HG02610 (cell line): ENCODE data around the gene SORCS2.

Source experiments
- ATAC-seq: cut with Tn5 transposase; IDR thresholded peaks from one replicate; pipeline ENCODE4 v1.9.1; 2021; ENCODE audit warnings: mild to moderate bottlenecking, moderate library complexity; ENCODE audit not compliant: unreplicated experiment

SORCS2 gene

DNA sequence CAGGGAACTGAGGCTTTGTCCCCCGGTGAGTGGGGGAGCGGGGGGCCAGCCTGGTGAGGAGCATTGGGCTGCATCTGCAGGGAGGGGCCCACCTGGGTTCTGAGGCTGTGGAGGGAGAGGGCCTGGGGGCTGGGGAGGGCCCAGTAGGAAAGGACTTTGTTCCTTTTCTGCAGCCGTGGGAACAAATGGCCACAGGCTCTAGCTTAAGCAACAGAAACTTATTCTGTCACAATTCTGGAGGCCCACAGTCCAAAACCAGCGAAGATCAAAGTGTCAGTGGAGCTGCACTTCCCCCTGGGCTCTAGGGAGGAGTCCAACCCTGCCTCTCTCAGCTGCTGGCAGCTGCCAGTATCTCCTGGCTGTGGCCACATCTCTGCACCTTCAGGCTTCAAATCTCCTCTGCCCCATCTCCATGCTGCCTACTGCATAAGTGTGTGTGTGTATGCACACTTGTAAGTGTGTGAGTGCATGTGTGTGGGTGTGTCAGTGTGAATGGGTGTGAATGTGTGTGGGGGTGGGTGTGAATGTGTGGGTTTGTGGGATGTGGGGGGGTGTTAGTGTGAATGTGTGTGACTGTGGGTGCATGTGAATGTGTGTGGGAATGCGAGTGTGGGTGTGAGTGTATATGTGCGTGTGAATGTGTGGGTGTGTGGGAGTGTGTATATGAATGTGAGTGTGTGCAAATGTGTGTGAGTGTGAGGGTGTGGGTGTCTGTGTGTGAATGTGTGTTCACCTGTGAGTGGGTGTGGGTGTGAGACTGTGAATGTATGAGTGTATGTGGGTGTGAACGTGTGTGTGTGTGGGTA is 446.8 kb downstream of the SORCS2 start:
- no peak for ATAC-seq

DNA sequence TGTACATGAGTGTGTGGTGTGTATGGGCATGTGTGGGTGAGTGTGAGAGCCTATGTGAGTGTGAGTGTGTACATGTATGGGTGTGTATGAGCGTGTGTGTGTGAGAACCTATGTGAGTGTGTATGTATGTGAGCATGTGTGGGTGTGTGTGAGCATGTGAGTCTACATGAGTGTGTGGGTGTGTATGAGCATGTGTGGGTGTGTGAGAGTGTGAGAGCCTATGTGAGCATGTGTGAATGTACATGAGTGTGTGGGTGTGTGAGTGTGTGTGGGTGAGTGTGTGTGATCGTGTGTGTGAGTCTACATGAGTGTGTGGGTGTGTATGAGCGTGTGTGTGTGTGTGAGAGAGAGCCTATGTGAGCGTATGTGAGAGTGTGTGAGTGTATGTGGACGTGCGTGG is 447.8 kb downstream of the SORCS2 start:
- ATAC-seq: no peak

DNA sequence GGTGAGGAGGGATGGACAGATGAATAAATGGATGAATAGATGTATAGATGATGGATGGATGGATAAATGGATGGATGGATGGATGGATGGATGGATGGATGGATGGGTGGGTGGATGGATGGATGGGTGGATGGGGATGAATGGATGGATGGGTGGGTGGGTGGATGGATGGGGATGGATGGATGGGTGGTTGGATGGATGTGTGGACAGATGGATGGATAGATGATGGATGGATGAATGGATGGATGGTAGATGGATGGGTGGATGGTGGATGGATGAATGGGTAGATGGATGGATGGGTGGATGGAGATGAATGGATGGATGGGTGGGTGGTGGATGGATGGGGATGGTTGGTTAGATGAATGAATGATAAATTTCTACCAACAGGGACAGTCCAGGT is 449.4 kb downstream of the SORCS2 start:
- no peak for ATAC-seq

DNA sequence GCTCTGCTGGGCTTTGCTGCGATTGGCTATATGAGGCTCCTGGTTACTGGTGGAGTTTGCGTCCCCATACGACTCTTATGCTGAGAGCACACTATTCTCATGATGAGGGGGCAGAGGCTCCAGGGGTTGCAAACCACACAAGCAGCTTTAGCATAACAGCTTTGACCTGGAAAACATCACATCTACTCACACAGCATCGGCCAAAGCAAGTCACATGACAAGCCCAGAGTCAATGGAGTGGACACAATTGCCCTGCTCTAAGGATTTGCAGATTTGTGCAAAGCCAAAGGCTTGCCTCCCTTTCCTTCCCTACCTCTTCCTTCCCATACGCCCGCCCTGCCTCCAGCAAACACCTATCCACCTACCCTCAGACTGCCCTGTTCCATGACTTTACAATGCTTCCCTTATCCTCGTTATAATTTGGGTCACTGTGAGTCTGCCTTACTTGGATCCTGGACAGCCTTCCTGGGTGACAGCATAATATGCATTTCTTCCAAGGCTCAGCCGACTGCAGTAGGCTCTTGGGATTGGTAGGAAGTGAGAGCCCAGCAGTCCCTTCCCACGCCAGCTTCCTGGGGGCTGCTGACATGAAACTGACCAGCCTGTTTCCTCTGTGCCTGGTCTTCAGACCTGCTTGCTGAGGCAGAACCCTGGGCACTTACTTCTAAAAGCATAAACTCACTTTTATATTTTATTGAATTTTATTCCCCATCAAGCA is 450.6 kb downstream of the SORCS2 start:
- ATAC-seq: no peak

DNA sequence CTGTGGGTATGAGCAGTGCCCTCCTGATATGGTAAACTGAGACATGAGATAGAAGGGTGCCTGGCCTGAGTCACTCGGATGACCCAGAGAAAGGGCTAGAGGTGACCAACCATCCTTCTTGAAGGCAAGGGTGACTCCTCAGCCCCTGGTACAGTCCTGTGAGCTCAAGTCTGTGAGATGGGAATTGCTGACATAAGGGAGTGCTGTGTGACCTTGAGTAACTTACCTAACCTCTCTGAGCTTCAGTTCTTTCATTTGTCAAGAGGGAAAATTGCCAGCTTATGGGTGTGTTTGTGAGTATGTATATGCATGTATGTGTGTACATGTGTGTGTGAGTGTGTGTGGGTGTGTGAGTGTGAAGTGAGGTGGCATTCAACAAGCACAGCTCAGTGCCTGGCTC is 452.8 kb downstream of the SORCS2 start:
- ATAC-seq: no peak

DNA sequence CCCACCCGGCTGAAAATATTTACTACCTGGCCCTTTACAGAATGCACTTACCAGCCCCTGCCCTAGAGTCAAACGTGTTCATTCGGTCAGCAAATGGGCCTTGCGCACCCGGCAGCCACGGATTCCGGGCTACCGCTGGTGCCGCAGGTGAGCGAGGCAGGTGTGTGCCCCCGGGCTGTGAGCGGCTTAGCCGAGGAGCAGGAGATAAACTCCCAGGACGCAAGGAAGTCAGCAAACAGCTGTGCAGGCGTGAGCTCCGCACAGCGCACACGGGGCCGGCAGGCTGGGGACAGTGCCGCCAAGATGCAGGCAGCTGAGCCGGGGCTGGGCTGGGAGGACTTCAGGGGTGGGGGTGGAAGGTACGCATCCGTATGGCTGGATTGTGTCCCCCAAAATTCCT is 453.6 kb downstream of the SORCS2 start:
- ATAC-seq: no peak

DNA sequence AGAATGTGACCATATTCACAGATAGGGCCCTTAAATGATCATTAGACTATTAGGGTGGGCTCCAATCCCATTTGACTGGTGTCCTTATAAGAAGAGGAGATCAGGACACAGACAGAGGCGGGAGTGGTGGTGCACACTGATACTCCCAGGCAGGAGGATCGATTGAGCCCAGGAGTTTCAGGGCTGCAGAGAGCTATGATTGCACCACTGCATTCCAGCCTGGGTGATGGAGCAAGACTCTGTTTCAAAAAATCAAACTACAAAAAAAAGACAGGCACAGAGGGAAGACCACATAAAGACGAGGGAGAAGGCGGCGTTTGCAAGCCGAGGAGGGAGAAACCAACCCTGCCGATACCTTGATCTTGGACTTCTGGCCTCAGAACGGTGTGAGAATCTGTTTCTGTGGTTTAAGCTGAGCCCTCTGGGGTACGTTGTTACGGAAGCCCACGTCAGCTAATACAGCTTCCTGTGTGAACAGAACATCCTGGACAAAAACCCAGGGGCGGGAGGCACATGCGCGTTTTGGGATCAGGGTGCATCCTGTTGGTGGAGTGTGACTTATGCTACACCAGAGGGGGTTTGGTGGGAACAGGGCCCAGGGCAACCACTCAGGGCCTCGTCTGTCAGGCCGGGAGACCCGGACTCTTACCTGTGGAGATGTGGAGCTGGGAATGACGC is 454.2 kb downstream of the SORCS2 start:
- ATAC-seq: no peak

DNA sequence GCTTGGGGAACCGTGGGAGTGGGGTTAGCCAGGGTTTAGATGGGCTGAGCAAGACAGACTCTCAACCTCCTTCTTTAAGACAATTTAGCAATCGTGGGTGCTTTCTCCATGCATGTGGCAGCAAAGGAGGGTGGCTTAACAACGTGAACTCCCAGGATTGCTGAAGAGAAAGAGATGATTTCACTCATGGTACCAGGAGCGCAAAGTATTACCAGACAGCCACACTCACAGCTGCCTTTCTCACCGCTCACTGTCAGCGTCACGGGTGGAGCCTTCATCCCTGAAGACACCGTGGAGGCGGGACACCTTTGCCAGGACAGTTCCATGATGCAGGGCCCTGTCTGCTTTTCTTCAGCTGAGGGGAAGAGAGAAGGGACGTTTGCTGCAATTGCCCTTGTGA is 454.8 kb downstream of the SORCS2 start:
- no peak for ATAC-seq

DNA sequence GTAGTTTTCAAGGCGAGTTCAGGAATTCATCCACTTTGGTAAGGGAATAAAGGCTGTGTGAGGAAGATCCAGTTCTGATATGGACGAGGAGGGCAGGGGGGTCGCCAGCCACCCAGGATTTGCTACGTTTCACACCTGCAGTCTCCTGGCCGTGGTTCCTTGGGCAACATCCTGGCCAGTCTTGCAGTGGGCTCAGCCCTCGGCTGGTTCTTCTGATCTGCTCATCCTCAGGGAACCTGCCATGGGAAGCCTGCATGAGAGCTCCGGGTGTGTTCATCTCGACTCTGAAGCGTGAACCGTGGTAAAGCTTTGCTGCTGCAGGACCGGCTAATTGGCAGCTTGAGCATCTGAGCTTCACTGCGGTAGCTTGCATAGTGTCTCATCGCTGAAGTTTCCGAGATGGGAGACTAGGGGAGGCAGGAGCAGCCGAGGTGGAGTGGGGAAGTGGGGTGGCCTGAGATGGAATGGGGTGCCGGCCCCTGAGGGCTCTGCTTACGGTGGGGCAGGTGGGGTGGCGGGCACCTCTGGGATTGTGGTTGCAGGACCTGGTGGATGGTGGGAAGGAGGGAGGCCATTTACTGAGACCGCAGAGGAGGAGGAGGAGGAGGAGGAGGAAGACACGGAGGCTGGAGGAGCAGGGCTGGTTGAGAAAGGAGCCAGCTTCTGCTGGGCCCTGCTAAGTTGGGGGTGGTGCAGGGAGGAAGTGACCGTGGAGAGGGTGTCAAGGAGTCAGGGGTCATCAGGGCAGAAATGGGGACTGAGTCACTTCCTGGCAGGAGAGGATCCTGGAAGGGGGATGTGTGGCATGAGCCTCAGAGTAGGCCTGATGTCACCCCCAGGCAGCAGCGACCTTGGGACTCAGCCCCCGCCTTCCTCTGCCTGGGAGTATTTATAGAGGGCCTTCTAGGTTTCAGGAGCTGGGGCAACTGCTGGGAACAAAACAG is 455.5 kb downstream of the SORCS2 start:
- ATAC-seq: no peak

DNA sequence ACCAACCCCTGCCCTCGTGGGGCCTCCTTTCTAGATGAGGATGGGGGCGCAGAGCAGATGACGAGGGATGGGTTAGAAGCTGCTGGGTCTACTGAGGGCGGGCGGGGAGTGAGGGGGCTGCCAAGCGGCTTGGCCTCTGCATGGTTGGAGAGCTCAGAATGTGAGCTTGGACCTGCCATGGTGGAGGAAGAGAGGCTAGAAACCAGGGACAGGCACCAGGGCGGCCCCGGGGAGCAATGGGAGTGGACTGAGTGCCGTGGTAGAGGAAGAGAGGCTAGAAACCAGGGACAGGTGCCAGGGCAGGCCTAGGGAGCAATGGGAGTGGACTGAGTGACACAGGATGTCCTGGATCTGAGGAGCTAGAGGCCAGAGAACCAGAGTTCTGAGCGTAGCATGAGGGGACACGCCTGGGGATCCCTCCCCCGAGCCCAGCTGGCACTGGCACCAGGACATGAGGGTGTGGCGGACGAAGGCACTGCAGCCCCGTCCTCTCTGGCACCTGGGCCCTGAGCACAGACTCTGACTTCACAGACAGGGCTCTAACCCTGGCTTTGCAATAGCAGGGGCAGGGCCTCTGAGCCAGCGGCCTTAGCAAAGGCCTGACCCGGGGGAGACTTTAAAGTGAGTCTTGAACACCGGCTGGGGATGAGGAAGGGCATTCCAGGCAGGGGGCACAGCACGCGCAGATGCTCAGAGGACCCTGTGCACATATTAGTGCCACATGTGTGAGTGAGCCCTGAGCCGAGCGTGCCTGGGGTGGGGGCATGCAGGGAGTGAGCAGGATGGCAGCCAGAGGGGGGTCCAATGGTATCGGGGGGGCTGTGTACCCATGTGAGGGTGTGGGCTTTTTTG is 456.4 kb downstream of the SORCS2 start:
- no peak for ATAC-seq

DNA sequence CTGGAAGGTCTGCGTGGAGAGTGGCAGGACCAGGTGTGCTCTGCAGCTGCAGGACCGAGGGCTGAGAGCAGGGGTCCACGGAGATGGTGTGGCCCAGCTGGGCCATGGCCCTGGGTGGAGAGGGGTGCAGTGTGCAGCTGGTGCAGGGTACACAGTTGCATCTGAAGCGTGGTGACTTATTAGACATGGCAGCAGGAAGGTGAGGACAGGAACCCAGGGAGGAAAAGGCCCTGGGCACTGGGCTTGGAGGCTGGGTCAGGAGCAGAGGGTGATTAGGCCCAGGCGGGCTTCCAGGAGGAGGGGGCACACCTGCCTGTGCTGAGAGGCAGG is 457.0 kb downstream of the SORCS2 start:
- ATAC-seq: no peak

DNA sequence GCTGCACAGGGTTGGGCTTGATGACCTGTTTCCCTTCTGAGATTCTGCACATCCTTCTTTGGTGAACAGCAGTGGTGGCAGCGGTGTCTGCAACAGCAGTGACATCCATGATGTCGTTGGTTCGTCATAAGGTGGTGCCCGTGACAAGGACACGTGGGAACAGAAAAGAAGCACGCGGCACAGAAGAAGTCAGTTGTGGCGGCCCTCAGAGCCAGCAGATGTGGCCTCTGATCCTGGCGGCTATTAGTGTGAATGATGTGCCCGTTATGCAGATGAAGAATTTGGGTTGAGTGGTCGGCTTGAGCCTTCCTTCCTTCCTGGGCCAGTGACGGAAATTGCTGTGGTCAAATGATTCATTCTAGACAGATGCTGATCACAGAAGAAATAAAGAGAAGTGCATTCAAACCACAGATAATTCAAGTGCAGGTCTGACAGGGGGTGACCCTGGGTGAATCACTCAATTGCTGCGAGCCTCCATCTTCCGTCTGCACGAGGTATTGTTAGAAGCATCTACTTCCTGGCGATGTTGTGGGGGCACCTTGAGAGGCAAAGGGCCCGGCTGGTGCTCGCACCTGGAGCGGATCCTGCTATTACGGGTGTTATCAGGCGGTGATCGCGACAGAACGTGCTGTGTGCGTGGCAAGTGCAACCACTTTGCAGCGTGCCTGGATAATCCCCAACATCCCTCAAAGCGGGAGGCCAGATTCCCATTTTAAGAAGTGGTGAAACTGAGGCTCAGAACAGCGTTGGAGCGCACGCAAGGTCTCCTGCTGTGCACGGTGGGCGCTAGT is 457.6 kb downstream of the SORCS2 start:
- no peak for ATAC-seq

DNA sequence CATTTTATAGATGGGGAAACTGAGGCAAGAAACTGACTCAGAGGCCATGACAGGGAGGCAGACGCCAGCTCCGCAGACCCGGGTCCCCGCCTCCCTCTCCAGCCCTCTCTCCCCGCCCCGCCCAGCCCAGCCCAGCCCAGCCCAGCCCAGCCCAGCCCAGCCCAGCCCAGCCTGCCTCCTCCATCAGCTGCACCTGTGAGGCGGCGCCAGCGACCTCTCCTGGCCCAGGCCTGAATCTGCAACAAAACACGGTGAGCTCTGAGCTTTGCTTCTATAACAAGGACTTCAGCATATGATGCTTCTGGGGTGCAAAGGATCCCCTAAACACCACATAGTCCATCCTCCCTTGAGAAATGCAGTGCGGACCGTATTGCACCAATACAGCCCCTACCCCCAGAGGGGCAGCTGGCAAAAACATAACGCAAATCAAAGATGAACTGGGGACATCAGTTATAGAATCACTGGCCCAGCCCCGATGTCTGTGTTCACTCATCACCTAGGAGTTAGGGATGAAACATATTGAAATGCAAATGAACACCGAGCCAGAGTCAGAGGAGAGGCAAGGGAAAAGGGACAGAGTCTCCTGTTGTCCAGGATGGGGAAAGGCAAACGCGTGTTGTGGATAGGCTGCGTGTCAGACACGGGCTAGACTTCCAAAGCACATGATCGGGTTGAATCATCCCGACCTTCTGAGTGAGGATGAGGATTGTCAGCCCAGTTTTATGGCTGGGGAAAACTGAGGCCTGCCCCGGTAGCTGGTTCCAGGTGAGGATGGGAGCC is 458.5 kb downstream of the SORCS2 start:
- ATAC-seq: no peak

DNA sequence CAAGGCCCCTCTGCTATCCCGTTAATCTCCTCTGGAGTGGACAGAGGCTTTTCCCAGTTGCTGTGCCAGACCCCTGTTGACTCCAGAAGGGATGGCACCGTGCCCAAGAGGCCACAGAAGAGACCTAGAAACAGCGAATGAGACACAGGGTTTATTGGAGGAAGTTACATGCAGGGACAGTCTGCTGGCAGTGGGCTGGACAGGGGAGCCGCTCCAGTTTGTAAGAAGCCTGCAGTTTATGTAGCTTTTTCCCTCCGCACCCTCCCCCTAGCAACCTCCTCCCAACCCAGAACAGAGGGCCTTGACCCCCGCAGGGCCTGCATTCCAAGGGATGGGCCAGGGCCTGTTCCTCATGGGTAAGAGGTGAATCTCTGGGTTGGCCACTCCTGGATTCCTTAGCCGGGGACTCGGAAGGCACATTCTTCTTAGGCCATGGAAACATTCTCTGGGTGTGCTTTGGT is 459.2 kb downstream of the SORCS2 start:
- ATAC-seq: no peak

DNA sequence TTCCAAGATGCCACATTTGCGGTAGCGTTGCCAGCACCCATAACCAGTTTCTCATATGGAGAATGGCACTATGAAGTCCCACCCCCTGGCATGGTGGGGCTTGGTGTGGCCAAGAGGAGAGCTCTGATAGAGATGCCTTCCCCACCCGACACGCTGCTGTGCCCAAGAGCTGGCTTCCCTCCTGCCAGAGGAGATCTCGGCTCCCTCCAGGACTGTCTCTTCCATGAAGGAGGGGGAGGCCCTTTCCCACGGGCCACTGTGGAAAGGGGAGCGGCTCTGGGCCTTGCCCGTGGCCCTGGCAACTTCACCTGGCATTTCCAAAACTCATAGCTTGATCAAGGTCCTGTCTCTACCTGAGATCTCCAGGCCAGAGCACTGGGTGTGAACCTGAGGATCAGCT is 459.7 kb downstream of the SORCS2 start:
- no peak for ATAC-seq

DNA sequence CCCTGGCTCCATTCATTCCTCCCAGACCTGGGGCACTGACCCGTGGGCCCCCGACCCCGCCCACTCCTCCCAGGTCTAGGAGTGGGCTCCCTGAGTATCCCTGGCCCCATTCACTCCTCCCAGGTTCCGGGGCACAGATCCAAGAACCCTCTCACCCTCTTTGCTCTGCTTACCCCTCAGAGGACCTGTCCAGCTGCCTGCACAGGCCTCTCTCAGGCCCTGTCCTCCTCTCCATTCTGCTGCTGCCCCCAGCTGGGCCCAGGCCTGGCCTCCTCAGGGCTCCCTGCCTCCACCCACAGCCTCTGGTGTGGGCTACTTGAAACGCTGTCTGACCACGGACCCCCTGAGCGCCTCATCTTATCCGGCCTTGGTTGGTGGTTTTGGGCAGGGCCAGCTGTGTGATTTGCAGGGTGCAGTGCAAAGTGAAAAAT is 460.1 kb downstream of the SORCS2 start:
- ATAC-seq: no peak

DNA sequence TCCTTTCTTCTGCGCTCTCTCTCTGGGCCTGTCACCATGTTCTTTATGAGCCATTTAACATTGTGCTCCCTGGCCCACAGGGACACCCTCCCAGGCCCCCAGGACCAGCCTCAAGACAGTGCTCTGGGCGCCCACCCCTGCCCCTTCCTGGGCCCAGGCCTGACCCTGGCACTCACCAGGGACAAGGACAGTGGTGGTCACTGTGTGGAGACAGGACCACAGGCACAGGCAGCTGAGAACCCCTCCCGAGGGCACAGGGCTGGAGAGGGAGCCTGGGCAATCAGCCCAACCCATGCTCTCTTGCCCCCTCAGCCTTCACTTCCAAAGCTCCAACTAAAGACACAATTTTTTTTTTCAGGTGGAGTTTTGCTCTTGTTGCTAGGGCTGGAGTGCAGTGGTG is 460.6 kb downstream of the SORCS2 start:
- no peak for ATAC-seq
